HL-60 (cell line): ENCODE results near the gene XRCC4.

Experiments used
- DNase-seq, 2 experiments: peaks; one replicate each; pipeline ENCODE4 v3.0.0-alpha.2; 2010 to 2020; ENCODE audit warnings: low read depth in 1 of 2, low spot score in 1 of 2
- H3K27ac ChIP-seq: fragments of 250-450 bp; sonication (Bioruptor Pico); replicated peaks from 2 replicates; pipeline ENCODE4 v1.5.1; 2020; ENCODE audit warnings: mild to moderate bottlenecking, moderate library complexity
- H3K27me3 ChIP-seq: fragments of 250-450 bp; sonication (Bioruptor Pico); 2 replicates; pipeline ENCODE4 v1.5.1; 2021; ENCODE audit warnings: mild to moderate bottlenecking, moderate library complexity; ENCODE audit not compliant: insufficient read depth, poor library complexity, severe bottlenecking
- H3K4me3 ChIP-seq: replicated peaks from 2 replicates; pipeline ENCODE4 v1.5.1; 2011; ENCODE audit warnings: mild to moderate bottlenecking, control low read depth, low read length; ENCODE audit not compliant: insufficient read depth
- GABPA ChIP-seq: IDR thresholded peaks from 2 replicates; pipeline ENCODE4 v1.6.1; 2012; ENCODE audit warnings: low read depth
- POLR2AphosphoS5 ChIP-seq: IDR thresholded peaks from 2 replicates; pipeline ENCODE4 v1.6.1; 2012; ENCODE audit warnings: low read depth
- SPI1 ChIP-seq: IDR thresholded peaks from 2 replicates; pipeline ENCODE4 v1.6.1; 2012; ENCODE audit warnings: low read depth, mild to moderate bottlenecking, borderline replicate concordance
- TF ChIP-seq, protein P1 (sequence below): IDR thresholded peaks from 2 replicates; pipeline ENCODE4 v1.6.1; 2012; ENCODE audit warnings: low read depth; ENCODE audit not compliant: insufficient replicate concordance
- TF ChIP-seq, protein P2 (sequence below): IDR thresholded peaks from one replicate; pipeline ENCODE4 v1.5.1; 2011; ENCODE audit warnings: low read length, control low read depth, inconsistent platforms; ENCODE audit not compliant: insufficient read depth

The XRCC4 gene

DNA sequence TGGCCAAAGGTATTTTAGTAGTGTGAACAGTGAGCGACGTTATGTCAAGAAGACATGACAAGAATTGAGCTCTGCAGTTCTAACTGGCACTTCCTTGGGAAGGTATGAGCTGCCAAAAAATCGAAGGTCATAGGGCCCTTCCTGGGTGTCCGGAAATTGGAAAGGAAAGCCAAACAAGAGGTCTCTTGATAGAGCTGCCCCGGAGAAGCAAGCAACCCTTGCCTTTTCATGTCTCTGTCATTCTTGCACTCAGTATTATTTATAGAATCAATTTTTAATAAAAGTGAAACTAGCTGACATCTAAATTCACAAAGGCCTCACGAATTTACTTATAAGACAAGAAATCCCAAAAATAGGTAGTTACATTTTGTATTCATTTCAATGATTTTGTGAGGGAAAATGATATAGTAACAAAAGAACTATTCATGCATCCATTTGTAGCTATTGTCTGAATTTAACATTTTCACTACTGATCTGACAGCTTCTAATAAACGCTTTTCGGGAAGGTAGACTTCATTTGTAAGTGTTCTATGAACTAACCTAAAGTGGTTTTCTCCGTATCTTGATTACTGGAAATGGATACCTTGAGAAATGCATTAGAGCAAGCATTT is 280.4 kb downstream of the XRCC4 start:
- no peak for DNase-seq
- no peak overlapping the region for H3K27ac ChIP-seq
- H3K4me3 ChIP-seq, result no peak overlapping the region
- TF ChIP-seq, protein P1, sequence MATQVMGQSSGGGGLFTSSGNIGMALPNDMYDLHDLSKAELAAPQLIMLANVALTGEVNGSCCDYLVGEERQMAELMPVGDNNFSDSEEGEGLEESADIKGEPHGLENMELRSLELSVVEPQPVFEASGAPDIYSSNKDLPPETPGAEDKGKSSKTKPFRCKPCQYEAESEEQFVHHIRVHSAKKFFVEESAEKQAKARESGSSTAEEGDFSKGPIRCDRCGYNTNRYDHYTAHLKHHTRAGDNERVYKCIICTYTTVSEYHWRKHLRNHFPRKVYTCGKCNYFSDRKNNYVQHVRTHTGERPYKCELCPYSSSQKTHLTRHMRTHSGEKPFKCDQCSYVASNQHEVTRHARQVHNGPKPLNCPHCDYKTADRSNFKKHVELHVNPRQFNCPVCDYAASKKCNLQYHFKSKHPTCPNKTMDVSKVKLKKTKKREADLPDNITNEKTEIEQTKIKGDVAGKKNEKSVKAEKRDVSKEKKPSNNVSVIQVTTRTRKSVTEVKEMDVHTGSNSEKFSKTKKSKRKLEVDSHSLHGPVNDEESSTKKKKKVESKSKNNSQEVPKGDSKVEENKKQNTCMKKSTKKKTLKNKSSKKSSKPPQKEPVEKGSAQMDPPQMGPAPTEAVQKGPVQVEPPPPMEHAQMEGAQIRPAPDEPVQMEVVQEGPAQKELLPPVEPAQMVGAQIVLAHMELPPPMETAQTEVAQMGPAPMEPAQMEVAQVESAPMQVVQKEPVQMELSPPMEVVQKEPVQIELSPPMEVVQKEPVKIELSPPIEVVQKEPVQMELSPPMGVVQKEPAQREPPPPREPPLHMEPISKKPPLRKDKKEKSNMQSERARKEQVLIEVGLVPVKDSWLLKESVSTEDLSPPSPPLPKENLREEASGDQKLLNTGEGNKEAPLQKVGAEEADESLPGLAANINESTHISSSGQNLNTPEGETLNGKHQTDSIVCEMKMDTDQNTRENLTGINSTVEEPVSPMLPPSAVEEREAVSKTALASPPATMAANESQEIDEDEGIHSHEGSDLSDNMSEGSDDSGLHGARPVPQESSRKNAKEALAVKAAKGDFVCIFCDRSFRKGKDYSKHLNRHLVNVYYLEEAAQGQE, result no peak
- TF ChIP-seq SPI1, result no peak
- no peak for TF ChIP-seq GABPA
- TF ChIP-seq, protein P2, sequence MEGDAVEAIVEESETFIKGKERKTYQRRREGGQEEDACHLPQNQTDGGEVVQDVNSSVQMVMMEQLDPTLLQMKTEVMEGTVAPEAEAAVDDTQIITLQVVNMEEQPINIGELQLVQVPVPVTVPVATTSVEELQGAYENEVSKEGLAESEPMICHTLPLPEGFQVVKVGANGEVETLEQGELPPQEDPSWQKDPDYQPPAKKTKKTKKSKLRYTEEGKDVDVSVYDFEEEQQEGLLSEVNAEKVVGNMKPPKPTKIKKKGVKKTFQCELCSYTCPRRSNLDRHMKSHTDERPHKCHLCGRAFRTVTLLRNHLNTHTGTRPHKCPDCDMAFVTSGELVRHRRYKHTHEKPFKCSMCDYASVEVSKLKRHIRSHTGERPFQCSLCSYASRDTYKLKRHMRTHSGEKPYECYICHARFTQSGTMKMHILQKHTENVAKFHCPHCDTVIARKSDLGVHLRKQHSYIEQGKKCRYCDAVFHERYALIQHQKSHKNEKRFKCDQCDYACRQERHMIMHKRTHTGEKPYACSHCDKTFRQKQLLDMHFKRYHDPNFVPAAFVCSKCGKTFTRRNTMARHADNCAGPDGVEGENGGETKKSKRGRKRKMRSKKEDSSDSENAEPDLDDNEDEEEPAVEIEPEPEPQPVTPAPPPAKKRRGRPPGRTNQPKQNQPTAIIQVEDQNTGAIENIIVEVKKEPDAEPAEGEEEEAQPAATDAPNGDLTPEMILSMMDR, result no peak
- TF ChIP-seq POLR2AphosphoS5, result no peak
- no peaks in the 10 kb centered on the region for H3K27me3 ChIP-seq

DNA sequence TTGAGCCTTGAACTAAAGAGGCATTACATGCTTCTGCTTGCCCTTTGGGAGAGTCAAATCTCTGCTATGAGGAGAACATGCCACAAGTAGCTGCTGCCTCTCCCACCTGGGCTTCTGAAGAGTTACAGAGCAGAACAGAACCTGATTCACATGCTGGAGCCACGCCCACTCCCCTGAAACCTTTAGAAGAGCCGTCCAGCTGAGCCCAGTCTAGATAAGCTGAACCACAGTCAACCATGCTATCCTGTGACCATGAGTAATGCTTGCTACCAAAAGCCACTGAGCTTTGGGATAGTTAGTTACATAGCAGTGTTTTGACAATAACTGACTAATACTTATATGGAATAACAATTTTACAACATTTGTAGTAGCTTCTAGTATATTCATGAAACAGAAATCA is 283.2 kb downstream of the XRCC4 start:
- TF ChIP-seq POLR2AphosphoS5 (no peak), SPI1 (no peak), GABPA (no peak)
- TF ChIP-seq, protein P1, result no peak
- TF ChIP-seq, protein P2, result no peak
- no peak for DNase-seq
- no peak overlapping the region for H3K4me3 ChIP-seq
- no peaks in the 10 kb centered on the region for H3K27me3 ChIP-seq
- no peak overlapping the region for H3K27ac ChIP-seq

DNA sequence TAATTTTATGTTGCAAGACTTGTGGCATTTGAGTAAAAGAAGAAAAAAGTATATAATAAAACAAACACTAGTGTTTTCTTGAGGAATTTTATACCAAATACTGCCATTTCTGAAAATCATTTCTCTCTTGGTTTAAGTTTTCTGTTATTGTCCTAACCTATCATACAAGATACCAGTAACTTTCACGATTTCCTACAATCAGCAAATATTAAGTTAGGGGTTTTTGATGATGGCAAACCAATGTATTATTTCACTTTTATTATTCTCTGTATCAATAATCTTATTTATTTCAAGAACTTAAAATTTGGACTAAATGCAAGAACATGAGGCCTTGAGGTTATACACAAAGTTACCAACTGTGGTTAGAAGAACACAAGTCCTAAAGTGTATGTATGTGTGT is 285.2 kb downstream of the XRCC4 start:
- TF ChIP-seq, protein P1, result no peak
- TF ChIP-seq SPI1 (no peak), POLR2AphosphoS5 (no peak), GABPA (no peak)
- TF ChIP-seq, protein P2, result no peak
- H3K27me3 ChIP-seq, result no peaks in the 10 kb centered on the region

More for the DNA sequence above, 285.2 kb downstream of the XRCC4 start:
- no peak overlapping the region for H3K27ac ChIP-seq
- H3K4me3 ChIP-seq, result no peak overlapping the region
- no peak for DNase-seq
